ENCODE measurements around the gene ERP29.
"Not testable (repeated sequence)": the region's sequence is repeated elsewhere in the genome, so short reads cannot be mapped to it uniquely, and the experiment has no call there.

ERP29 gene

GRCh38 chr12:111992464-111992863, 20.8 kb upstream of the ERP29 start:
- no peak overlapping the region for H3K4me2 ChIP-seq (ENCODE audit: low read depth, low read length)
- no peaks in the 10 kb centered on the region for H4K20me1 ChIP-seq (ENCODE audit: insufficient read depth, low read length)
- no peak overlapping the region for H3K27ac ChIP-seq (ENCODE audit: low read length)
- no peak overlapping the region for H3K9ac ChIP-seq (ENCODE audit: low read length)
- H3K9me2 ChIP-seq (replicated peaks; ENCODE audit: insufficient read depth, low read length) = no peaks in the 10 kb centered on the region
- H3F3A ChIP-seq (ENCODE audit: insufficient read depth, low read length) = peaks cover 18% of the 10 kb centered on the region
- H3K4me1 ChIP-seq (ENCODE audit: low read length) = peaks cover 11% of the 10 kb centered on the region
- H2AFZ ChIP-seq (ENCODE audit: low read length) = no peak overlapping the region
- no peaks in the 10 kb centered on the region for H3K27me3 ChIP-seq (replicated peaks; ENCODE audit: insufficient read depth, low read length)
- no peak overlapping the region for H3K4me3 ChIP-seq (ENCODE audit: low read length)
- no peak for DNase-seq
- H3K9me3 ChIP-seq (replicated peaks; ENCODE audit: insufficient read depth, low read length) = no peaks in the 10 kb centered on the region
- no peaks in the 10 kb centered on the region for H3K79me2 ChIP-seq (ENCODE audit: low read length)
- TF ChIP-seq CTCF (IDR thresholded peaks at IDR 0.05; ENCODE audit: low read length) (no peak), EZH2phosphoT487 (IDR thresholded peaks at IDR 0.05; ENCODE audit: low read length) (no peak), EZH2 (optimal IDR thresholded peaks at IDR 0.05; ENCODE audit: low read depth, low read length) (no peak)
- H3K36me3 ChIP-seq (replicated peaks; ENCODE audit: insufficient read depth, low read length) = no peaks in the 10 kb centered on the region

GRCh38 chr12:111993292-111994150, 19.7 kb upstream of the ERP29 start:
- Histone ChIP-seq H3K9me2 (replicated peaks; ENCODE audit: insufficient read depth, low read length) (no peaks in the 10 kb centered on the region), H3K9ac (ENCODE audit: low read length) (peak overlapping the region; percentile 38), H3K27me3 (replicated peaks; ENCODE audit: insufficient read depth, low read length) (no peaks in the 10 kb centered on the region), H3K9me3 (replicated peaks; ENCODE audit: insufficient read depth, low read length) (no peaks in the 10 kb centered on the region), H3K79me2 (ENCODE audit: low read length) (no peaks in the 10 kb centered on the region), H3K36me3 (replicated peaks; ENCODE audit: insufficient read depth, low read length) (no peaks in the 10 kb centered on the region), H3K27ac (ENCODE audit: low read length) (peak overlapping the region; percentile 74; the same call in 1 of the 2 replicates), H3K4me1 (ENCODE audit: low read length) (peaks cover 11% of the 10 kb centered on the region), H3F3A (ENCODE audit: insufficient read depth, low read length) (peaks cover 18% of the 10 kb centered on the region), H3K4me3 (ENCODE audit: low read length) (peak overlapping the region; percentile 42), H4K20me1 (ENCODE audit: insufficient read depth, low read length) (no peaks in the 10 kb centered on the region), H2AFZ (ENCODE audit: low read length) (no peak overlapping the region), H3K4me2 (ENCODE audit: low read depth, low read length) (peak overlapping the region; percentile 56)
- DNase-seq = peak; percentile 28
- TF ChIP-seq EZH2 (optimal IDR thresholded peaks at IDR 0.05; ENCODE audit: low read depth, low read length) (no peak), EZH2phosphoT487 (IDR thresholded peaks at IDR 0.05; ENCODE audit: low read length) (no peak)

GRCh38 chr12:111994211-111995111, 18.8 kb upstream of the ERP29 start:
- H3K9me3 ChIP-seq (replicated peaks; ENCODE audit: insufficient read depth, low read length); H4K20me1 ChIP-seq (ENCODE audit: insufficient read depth, low read length); H3K27me3 ChIP-seq (replicated peaks; ENCODE audit: insufficient read depth, low read length); H3K36me3 ChIP-seq (replicated peaks; ENCODE audit: insufficient read depth, low read length); H3K79me2 ChIP-seq (ENCODE audit: low read length); H2AFZ ChIP-seq (ENCODE audit: low read length); H3K9me2 ChIP-seq (replicated peaks; ENCODE audit: insufficient read depth, low read length): not testable (repeated sequence)
- H3K4me2 ChIP-seq (ENCODE audit: low read depth, low read length) = peak overlapping the region; percentile 59
- peak; percentile 81 for DNase-seq
- peaks cover 18% of the 10 kb centered on the region for H3F3A ChIP-seq (ENCODE audit: insufficient read depth, low read length)
- H3K4me1 ChIP-seq (ENCODE audit: low read length) = peaks cover 11% of the 10 kb centered on the region
- H3K9ac ChIP-seq (ENCODE audit: low read length) = peak overlapping the region; percentile 38
- peak overlapping the region; percentile 74; the same call in 1 of the 2 replicates for H3K27ac ChIP-seq (ENCODE audit: low read length)
- H3K4me3 ChIP-seq (ENCODE audit: low read length) = peak overlapping the region; percentile 42

- Histone ChIP-seq H3K9me2 (replicated peaks; ENCODE audit: insufficient read depth, low read length) (no peaks in the 10 kb centered on the region), H3K36me3 (replicated peaks; ENCODE audit: insufficient read depth, low read length) (no peaks in the 10 kb centered on the region), H3K4me3 (ENCODE audit: low read length) (no peak overlapping the region)
Measured at GRCh38 chr12:111995782-111996480, 17.3 kb upstream of the ERP29 start.

More at GRCh38 chr12:111995782-111996480, 17.3 kb upstream of the ERP29 start:
- no peak for TF ChIP-seq EZH2phosphoT487 (IDR thresholded peaks at IDR 0.05; ENCODE audit: low read length)
- TF ChIP-seq EZH2 (optimal IDR thresholded peaks at IDR 0.05; ENCODE audit: low read depth, low read length) = no peak
- no peak for TF ChIP-seq CTCF (IDR thresholded peaks at IDR 0.05; ENCODE audit: low read length)
- Histone ChIP-seq H3K9ac (ENCODE audit: low read length) (no peak overlapping the region), H4K20me1 (ENCODE audit: insufficient read depth, low read length) (no peaks in the 10 kb centered on the region), H2AFZ (ENCODE audit: low read length) (no peak overlapping the region), H3K27me3 (replicated peaks; ENCODE audit: insufficient read depth, low read length) (no peaks in the 10 kb centered on the region), H3K79me2 (ENCODE audit: low read length) (no peaks in the 10 kb centered on the region), H3F3A (ENCODE audit: insufficient read depth, low read length) (peaks cover 18% of the 10 kb centered on the region), H3K4me1 (ENCODE audit: low read length) (peaks cover 11% of the 10 kb centered on the region), H3K4me2 (ENCODE audit: low read depth, low read length) (no peak overlapping the region), H3K9me3 (replicated peaks; ENCODE audit: insufficient read depth, low read length) (no peaks in the 10 kb centered on the region), H3K27ac (ENCODE audit: low read length) (no peak overlapping the region)
- DNase-seq = no peak

Measured in MM.1S (cell line).